ENCODE measurements around the gene TIFAB.

TIFAB gene

GRCh38 chr5:135481387-135481786 is 29.2 kb upstream of the TIFAB start:
- DNase-seq, result no peak

- no peak for DNase-seq
Observed at GRCh38 chr5:135480511-135480910, 28.4 kb upstream of the TIFAB start.

GRCh38 chr5:135478938-135479337 is 26.8 kb upstream of the TIFAB start:
- DNase-seq, result no peak

DNA sequence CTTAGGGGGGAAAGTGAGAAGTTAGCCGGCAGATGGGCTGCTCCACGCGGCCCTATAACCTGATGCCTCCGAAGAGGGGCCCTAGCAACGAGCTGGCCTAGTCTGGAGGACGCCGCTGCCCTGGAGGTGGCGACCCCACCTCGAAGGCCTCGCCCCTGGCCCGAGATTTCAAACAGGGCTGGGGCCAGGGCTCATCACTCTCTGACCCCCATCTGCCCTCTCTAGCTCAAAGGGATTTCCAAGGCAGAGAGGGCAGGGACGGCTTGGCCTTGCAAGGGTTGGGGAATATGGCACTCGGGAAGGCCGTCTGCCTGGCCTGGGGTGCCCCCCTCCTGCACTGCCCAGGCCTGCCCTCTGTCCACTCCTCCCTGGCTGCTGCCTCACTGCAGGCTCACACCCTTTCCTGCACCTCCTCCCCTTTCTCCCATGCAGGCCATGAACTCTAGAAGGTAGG is 25.5 kb upstream of the TIFAB start:
- no peak for DNase-seq

GRCh38 chr5:135476615-135477581 is 24.7 kb upstream of the TIFAB start:
- no peak for DNase-seq

DNA sequence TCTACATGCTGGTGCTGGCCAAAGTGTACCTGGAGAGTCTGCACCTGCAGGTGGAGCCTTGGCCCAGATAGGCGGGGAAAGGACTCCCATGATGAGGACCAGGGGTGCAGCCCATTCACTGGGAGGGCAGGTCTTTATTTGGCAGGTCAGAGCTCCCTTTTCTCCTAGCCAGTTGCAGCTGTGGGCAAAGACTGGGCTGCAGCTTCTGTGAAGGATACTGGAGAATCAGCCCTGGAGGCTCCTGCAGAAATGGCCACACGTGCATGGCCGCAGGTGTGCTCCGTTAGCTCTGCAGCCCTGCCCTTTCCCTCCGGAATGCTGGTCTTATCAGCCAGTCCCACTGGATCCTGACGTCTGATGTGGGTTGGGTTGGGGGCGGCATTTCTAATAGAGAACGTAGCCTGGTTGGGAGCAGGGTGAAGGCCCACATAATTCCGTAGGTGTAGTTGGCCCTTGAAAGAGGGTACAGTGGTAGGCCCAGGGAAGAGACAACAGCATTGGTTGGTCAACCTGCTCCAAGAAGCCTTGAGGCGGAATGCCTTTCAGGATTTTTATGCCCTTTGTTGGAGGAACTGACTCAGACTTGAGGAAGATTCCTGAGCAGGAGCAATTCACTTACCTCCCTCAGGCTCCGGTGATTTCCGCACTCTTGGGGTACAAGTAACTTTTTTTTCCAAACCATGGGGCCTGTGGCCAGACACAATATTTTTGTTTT is 22.0 kb upstream of the TIFAB start:
- DNase-seq, result no peak

- no peak for DNase-seq
Observed at GRCh38 chr5:135472141-135472540, 20.0 kb upstream of the TIFAB start.

GRCh38 chr5:135471726-135472125 is 19.6 kb upstream of the TIFAB start:
- DNase-seq, result no peak

GRCh38 chr5:135469911-135470310 is 17.8 kb upstream of the TIFAB start:
- DNase-seq, result no peak

GRCh38 chr5:135468541-135468940 is 16.4 kb upstream of the TIFAB start:
- no peak for DNase-seq

GRCh38 chr5:135467871-135468485 is 15.8 kb upstream of the TIFAB start:
- no peak for DNase-seq

DNA sequence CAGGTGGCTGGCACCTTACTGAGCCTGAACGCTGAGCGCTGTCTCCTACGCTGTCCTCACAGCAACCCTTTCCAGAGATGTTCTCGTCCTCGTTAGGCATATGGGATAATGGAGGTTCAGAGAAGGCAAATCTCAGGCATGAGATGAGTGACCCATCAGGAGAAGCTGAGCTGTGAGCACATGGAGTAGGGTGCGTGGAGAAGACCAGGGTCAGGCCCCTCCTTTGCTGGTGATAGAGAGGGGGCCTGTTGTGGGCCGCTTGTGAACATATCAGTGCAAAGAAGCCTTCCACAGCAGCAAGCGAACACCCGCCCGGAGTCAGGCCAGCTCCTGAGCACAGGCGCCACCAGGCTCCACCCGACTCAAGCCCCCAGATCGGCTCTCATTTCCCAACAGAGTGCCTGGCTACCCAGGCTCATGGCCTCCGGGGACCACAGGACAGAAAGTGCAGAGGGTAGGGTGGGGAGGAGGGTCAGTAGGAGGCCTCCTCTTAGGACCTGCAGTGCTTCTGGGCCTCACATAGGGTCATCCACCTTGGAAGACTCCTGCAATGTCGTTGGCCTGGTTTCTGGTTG is 15.0 kb upstream of the TIFAB start:
- DNase-seq, result no peak

- DNase-seq, result peak; percentile 70
Observed at GRCh38 chr5:135466178-135467050, 14.3 kb upstream of the TIFAB start.

DNA sequence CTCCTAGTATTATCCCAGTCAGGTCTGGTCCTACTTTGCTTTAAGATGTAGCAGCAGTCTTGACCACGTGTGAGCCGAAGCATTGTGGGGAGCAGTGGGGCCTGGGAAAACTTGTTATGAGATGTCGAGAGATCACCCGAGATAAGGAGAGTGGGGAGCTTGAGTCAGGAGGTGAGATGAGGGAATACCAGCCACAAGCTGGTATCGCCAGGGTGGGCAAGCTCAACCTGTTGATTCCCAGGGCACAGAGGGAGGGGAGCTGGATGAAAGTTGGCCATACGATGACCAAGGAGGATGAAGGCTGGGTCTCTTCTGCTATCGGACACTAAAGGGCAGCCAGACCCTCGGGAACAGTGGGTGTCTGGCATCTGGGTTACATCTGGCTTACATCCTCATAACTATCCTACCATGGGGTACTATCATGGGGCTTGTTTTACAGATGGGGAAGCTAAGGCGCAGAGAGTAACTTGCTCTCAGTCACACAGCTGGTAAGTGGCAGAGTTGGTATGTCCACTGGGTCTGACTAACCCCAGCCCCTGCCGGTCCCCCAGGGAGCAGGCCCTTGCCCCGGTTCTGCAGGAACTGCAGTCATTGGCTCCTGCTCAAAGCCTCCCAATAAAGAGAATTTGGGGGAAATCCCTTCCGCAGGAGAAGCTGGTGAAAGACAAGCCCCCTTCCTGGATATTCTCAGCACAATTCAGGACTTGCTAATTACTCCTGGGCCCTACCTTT is 13.4 kb upstream of the TIFAB start:
- no peak for DNase-seq

DNA sequence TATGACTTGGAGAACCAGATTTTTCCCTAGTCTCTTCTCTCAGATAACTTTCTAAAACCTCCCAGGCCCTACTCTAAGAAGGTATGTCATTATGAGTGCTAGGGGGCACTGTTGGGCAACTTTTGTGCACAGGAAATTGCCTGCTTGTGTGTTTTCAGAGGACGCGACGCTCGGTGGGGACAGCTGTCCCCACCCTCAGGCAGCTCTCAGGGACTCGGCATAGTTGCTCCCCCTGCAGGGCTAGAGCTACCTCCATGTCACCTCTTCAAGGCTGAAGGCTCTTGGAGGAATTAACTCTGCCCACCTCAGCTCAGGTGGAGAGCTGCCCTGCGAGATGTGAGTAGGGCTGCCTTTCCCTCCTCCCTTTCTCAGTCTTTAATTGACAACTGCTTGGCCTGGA is 10.2 kb upstream of the TIFAB start:
- DNase-seq, result peak; percentile 64

GRCh38 chr5:135461481-135462151 is 9.5 kb upstream of the TIFAB start:
- DNase-seq, result no peak

DNA sequence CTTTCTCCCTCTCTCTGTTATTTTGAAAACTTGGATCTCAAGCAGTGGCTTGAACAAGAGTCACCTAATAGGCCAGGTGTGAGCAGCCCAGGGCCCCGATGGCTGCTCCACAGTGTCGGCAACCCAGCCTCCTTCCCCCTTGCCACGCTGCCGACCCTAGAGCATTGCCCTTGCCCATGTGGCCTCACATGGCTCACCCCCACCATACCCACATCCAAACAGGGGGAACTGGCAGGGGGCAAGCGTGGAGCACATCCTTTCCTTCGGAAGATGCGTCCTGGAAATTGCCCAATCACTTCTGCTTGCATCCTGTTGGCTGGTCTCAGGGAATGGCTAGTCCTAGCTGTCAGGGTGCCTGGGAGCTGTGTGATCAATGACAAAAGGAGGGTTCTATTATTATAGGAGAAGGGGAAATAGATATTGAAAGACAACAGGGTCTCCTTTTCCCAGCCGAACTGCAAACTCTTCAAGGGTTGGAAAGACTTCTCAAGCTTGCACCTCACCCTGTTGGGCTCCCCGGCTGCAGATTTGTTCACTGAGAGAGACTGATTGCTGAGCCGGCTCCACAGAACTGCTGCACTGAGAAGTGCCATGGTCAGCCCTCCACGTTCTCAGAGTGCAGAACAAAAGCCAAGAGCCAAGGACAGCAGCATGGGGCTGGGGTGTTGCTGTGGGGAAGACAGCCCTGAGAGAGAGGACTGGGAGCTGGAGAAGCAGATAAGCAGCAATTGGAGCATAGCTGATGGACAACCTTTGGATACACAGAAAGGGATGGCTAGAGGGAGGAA is 8.3 kb upstream of the TIFAB start:
- DNase-seq, result no peak

- DNase-seq, result no peak
Observed at GRCh38 chr5:135458921-135459331, 6.8 kb upstream of the TIFAB start.

- DNase-seq, result no peak
Observed at GRCh38 chr5:135458356-135458755, 6.2 kb upstream of the TIFAB start.
